Ishikawa (cell line): ENCODE data around the gene RNF2.

Source experiments
- CEBPB ChIP-seq: IDR thresholded peaks from 2 replicates; pipeline ENCODE4 v1.6.1; 2012
- CREB1 ChIP-seq: IDR thresholded peaks from 2 replicates; pipeline ENCODE4 v1.6.1; 2012; ENCODE audit warnings: low read depth
- EGR1 ChIP-seq: IDR thresholded peaks from 2 replicates; pipeline ENCODE4 v1.6.1; 2012
- EP300 ChIP-seq: IDR thresholded peaks from 2 replicates; pipeline ENCODE4 v1.6.1; 2012; ENCODE audit warnings: borderline replicate concordance
- FOXM1 ChIP-seq: IDR thresholded peaks from 2 replicates; pipeline ENCODE4 v1.6.1; 2012; ENCODE audit warnings: low read depth, borderline replicate concordance
- MAX ChIP-seq: IDR thresholded peaks from 2 replicates; pipeline ENCODE4 v1.6.1; 2012
- NFIC ChIP-seq: IDR thresholded peaks from 2 replicates; pipeline ENCODE4 v1.6.1; 2012
- RAD21 ChIP-seq: IDR thresholded peaks from 2 replicates; pipeline ENCODE4 v1.6.1; 2012; ENCODE audit warnings: low read depth
- REST ChIP-seq: IDR thresholded peaks from 2 replicates; pipeline ENCODE4 v1.6.1; 2012; ENCODE audit warnings: low read depth, mild to moderate bottlenecking
- TAF1 ChIP-seq: IDR thresholded peaks from 2 replicates; pipeline ENCODE4 v1.6.1; 2012; ENCODE audit warnings: low read depth, mild to moderate bottlenecking
- TCF12 ChIP-seq: IDR thresholded peaks from 2 replicates; pipeline ENCODE4 v1.6.1; 2012; ENCODE audit warnings: low read depth
- TEAD4 ChIP-seq: IDR thresholded peaks from 2 replicates; pipeline ENCODE4 v1.6.1; 2012
- USF1 ChIP-seq: IDR thresholded peaks from 2 replicates; pipeline ENCODE4 v1.6.1; 2012
- YY1 ChIP-seq: IDR thresholded peaks from 2 replicates; pipeline ENCODE4 v1.6.1; 2012; ENCODE audit warnings: low read depth
- ZBTB7A ChIP-seq: IDR thresholded peaks from 2 replicates; pipeline ENCODE4 v1.6.1; 2012; ENCODE audit warnings: low read depth

RNF2 gene

GRCh38 chr1:185063719-185064118 lies 18.4 kb downstream of the RNF2 start:
- TF ChIP-seq EP300: no peak
- TF ChIP-seq TEAD4: no peak
- no peak for TF ChIP-seq MAX
- TF ChIP-seq RAD21: no peak

GRCh38 chr1:185066181-185066580 lies 20.8 kb downstream of the RNF2 start:
- TF ChIP-seq RAD21: no peak
- no peak for TF ChIP-seq ZBTB7A
- no peak for TF ChIP-seq YY1

- TF ChIP-seq FOXM1: no peak
- no peak for TF ChIP-seq NFIC
- TF ChIP-seq MAX: no peak
- TF ChIP-seq CREB1: no peak
- no peak for TF ChIP-seq USF1
- TF ChIP-seq YY1: no peak
- no peak for TF ChIP-seq RAD21
- no peak for TF ChIP-seq EP300
- no peak for TF ChIP-seq CEBPB
- no peak for TF ChIP-seq TAF1
- no peak for TF ChIP-seq REST
- TF ChIP-seq TEAD4: no peak
- no peak for TF ChIP-seq EGR1
These were observed 23.0 kb downstream of the RNF2 start for GRCh38 chr1:185068341-185068740.

- TF ChIP-seq ZBTB7A: no peak
- no peak for TF ChIP-seq FOXM1
- no peak for TF ChIP-seq TAF1
- TF ChIP-seq CREB1: no peak
- no peak for TF ChIP-seq NFIC
- TF ChIP-seq YY1: no peak
- TF ChIP-seq EP300: no peak
- no peak for TF ChIP-seq TEAD4
- TF ChIP-seq REST: no peak
- TF ChIP-seq MAX: no peak
- TF ChIP-seq USF1: no peak
- TF ChIP-seq TCF12: no peak
- no peak for TF ChIP-seq RAD21
- TF ChIP-seq EGR1: no peak
- TF ChIP-seq CEBPB: no peak
These were observed 23.9 kb downstream of the RNF2 start for GRCh38 chr1:185069202-185069772.

- TF ChIP-seq TAF1 (no peak), ZBTB7A (no peak), FOXM1 (no peak), USF1 (no peak), EGR1 (no peak), REST (no peak)
These were observed 24.7 kb downstream of the RNF2 start for GRCh38 chr1:185070051-185070450.
